GM21717 (cell line): ENCODE results near the gene C12orf75.
"Not testable (repeated sequence)": the region's sequence is repeated elsewhere in the genome, so short reads cannot be mapped to it uniquely, and the experiment has no call there.

ENCODE experiments used
- ATAC-seq: cut with Tn5 transposase; IDR thresholded peaks from one replicate; pipeline ENCODE4 v1.9.1; 2021; ENCODE audit warnings: mild to moderate bottlenecking, moderate library complexity; ENCODE audit not compliant: unreplicated experiment

The C12orf75 gene

GRCh38 chr12:105334582-105334981 is 4.1 kb downstream of the C12orf75 start:
- ATAC-seq: no peak

- ATAC-seq: no peak
Measured at GRCh38 chr12:105335856-105336255, 5.4 kb downstream of the C12orf75 start.

GRCh38 chr12:105336411-105336810 is 5.9 kb downstream of the C12orf75 start:
- ATAC-seq: no peak

- ATAC-seq: no peak
Measured at GRCh38 chr12:105337391-105337790, 6.9 kb downstream of the C12orf75 start.

GRCh38 chr12:105338966-105339365 is 8.5 kb downstream of the C12orf75 start:
- no peak for ATAC-seq

GRCh38 chr12:105341010-105341409 is 10.5 kb downstream of the C12orf75 start:
- no peak for ATAC-seq

GRCh38 chr12:105341620-105342019 is 11.1 kb downstream of the C12orf75 start:
- ATAC-seq: not testable (repeated sequence)

GRCh38 chr12:105342464-105342863 is 12.0 kb downstream of the C12orf75 start:
- no peak for ATAC-seq

- ATAC-seq: no peak
Measured at GRCh38 chr12:105343836-105344235, 13.3 kb downstream of the C12orf75 start.

- ATAC-seq: no peak
Measured at GRCh38 chr12:105347499-105347898, 17.0 kb downstream of the C12orf75 start.

- ATAC-seq: no peak
Measured at GRCh38 chr12:105348142-105348541, 17.7 kb downstream of the C12orf75 start.

- ATAC-seq: no peak
Measured at GRCh38 chr12:105348561-105348960, 18.1 kb downstream of the C12orf75 start.

GRCh38 chr12:105349138-105349537 is 18.6 kb downstream of the C12orf75 start:
- no peak for ATAC-seq

- peak; percentile 44 for ATAC-seq
Measured at GRCh38 chr12:105351523-105351922, 21.0 kb downstream of the C12orf75 start.

- ATAC-seq: peak; percentile 76
Measured at GRCh38 chr12:105352052-105352451, 21.6 kb downstream of the C12orf75 start.

- ATAC-seq: no peak
Measured at GRCh38 chr12:105352940-105353635, 22.6 kb downstream of the C12orf75 start.

- no peak for ATAC-seq
Measured at GRCh38 chr12:105355752-105356151, 25.3 kb downstream of the C12orf75 start.

- ATAC-seq: peak; percentile 75
Measured at GRCh38 chr12:105357162-105357691, 26.7 kb downstream of the C12orf75 start.

- peak; percentile 46 for ATAC-seq
Measured at GRCh38 chr12:105358789-105359188, 28.3 kb downstream of the C12orf75 start.

GRCh38 chr12:105359856-105360255 is 29.4 kb downstream of the C12orf75 start:
- no peak for ATAC-seq

- ATAC-seq: no peak
Measured at GRCh38 chr12:105363890-105364289, 33.4 kb downstream of the C12orf75 start.

- no peak for ATAC-seq
Measured at GRCh38 chr12:105365231-105365630, 34.7 kb downstream of the C12orf75 start.
